WTC11 (cell line): ENCODE measurements around the gene MCM7. TPM values are rescaled to one million over a fixed set of nuclear protein-coding genes. Genes with fewer than 3 reads are reported as not detected.

Experiments used
- ATAC-seq: fragments of 200-7000 bp; cut with Tn5 transposase; 2 replicates; pipeline ENCODE4 v1.10.0; 2021; ENCODE audit warnings: mild to moderate bottlenecking, moderate library complexity
- CTCF ChIA-PET: fragments of 300-600 bp; sonication (Branson Sonifier 250); formaldehyde crosslinking; loops from one replicate; lab custom pipeline; 2021; ENCODE audit warnings: antibody characterized with exemption; lab: Charles Lee
- POLR2A ChIA-PET: fragments of 350-600 bp; sonication (Branson Sonifier 250); formaldehyde crosslinking; loops from one replicate; lab custom pipeline; 2021; ENCODE audit warnings: antibody characterized with exemption; lab: Charles Lee
- DNase-seq: peaks from one replicate; pipeline ENCODE4 v3.0.0; 2021; ENCODE audit warnings: low spot score
- H3K27ac Mint-ChIP-seq: 2 replicates; pipeline ENCODE4 v1.8.0; 2021; ENCODE audit warnings: mixed read lengths
- H3K27me3 Mint-ChIP-seq: 2 replicates; pipeline ENCODE4 v1.8.0; 2021; ENCODE audit warnings: low read depth, mild to moderate bottlenecking, moderate library complexity, mixed read lengths
- H3K36me3 Mint-ChIP-seq: 2 replicates; pipeline ENCODE4 v1.8.0; 2021; ENCODE audit warnings: mixed read lengths
- H3K4me1 Mint-ChIP-seq: 2 replicates; pipeline ENCODE4 v1.8.0; 2022; ENCODE audit warnings: mixed read lengths
- H3K4me3 Mint-ChIP-seq: 2 replicates; pipeline ENCODE4 v1.8.0; 2021; ENCODE audit warnings: mild to moderate bottlenecking, moderate library complexity, mixed read lengths
- H3K9me3 Mint-ChIP-seq: 2 replicates; pipeline ENCODE4 v1.8.0; 2021; ENCODE audit warnings: mixed read lengths
- NFATC4 ChIP-seq: fragments of 250-450 bp; sonication (Bioruptor Pico); IDR thresholded peaks from 2 replicates; pipeline ENCODE4 v1.9.0; 2021; ENCODE audit warnings: mild to moderate bottlenecking
- NR1H2 ChIP-seq: sonication (generic); formaldehyde crosslinking; IDR thresholded peaks from 2 replicates; pipeline ENCODE4 v1.9.0; 2021; ENCODE audit warnings: mild to moderate bottlenecking, moderate library complexity, missing genetic modification reagents
- ZMAT4 ChIP-seq: fragments of 250-450 bp; sonication (Bioruptor Pico); IDR thresholded peaks from 2 replicates; pipeline ENCODE4 v1.9.0; 2021; ENCODE audit warnings: mild to moderate bottlenecking
- ZNF416 ChIP-seq: fragments of 250-450 bp; sonication (Bioruptor Pico); IDR thresholded peaks from 2 replicates; pipeline ENCODE4 v1.9.0; 2021; ENCODE audit warnings: mild to moderate bottlenecking, inconsistent platforms
- total RNA-seq: library from RNA; stranded (reverse); gene quantifications from 3 replicates; pipeline ENCODE4 v1.2.3, GENCODE V29; 2021
- TF ChIP-seq, protein P1 (sequence below): sonication (generic); formaldehyde crosslinking; IDR thresholded peaks from 2 replicates; pipeline ENCODE4 v1.8.1; 2023; ENCODE audit warnings: mild to moderate bottlenecking, moderate library complexity, missing genetic modification reagents
- TF ChIP-seq, protein P2 (sequence below): fragments of 250-450 bp; sonication (Bioruptor Pico); IDR thresholded peaks from 2 replicates; pipeline ENCODE4 v1.9.0; 2021; ENCODE audit warnings: mild to moderate bottlenecking
- TF ChIP-seq, protein P3 (sequence below): fragments of 250-450 bp; sonication (Bioruptor Pico); IDR thresholded peaks from 2 replicates; pipeline ENCODE4 v1.9.0; 2021; ENCODE audit warnings: mild to moderate bottlenecking, borderline replicate concordance
- TF ChIP-seq, protein P4 (sequence below): fragments of 250-450 bp; sonication (Bioruptor Pico); IDR thresholded peaks from 2 replicates; pipeline ENCODE4 v1.8.0; 2021; ENCODE audit warnings: mild to moderate bottlenecking
- TF ChIP-seq, protein P5 (sequence below): fragments of 250-450 bp; sonication (Bioruptor Pico); conservative IDR thresholded peaks from 2 replicates; pipeline ENCODE4 v1.9.0; 2021; ENCODE audit warnings: mild to moderate bottlenecking

The MCM7 gene
- total RNA-seq, 1 experiment from 2014 or later, result 351 TPM

GRCh38 chr7:100091411-100092181, 9.6 kb downstream of the MCM7 start (continued):
- TF ChIP-seq, protein P1, sequence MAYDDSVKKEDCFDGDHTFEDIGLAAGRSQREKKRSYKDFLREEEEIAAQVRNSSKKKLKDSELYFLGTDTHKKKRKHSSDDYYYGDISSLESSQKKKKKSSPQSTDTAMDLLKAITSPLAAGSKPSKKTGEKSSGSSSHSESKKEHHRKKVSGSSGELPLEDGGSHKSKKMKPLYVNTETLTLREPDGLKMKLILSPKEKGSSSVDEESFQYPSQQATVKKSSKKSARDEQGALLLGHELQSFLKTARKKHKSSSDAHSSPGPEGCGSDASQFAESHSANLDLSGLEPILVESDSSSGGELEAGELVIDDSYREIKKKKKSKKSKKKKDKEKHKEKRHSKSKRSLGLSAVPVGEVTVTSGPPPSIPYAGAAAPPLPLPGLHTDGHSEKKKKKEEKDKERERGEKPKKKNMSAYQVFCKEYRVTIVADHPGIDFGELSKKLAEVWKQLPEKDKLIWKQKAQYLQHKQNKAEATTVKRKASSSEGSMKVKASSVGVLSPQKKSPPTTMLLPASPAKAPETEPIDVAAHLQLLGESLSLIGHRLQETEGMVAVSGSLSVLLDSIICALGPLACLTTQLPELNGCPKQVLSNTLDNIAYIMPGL (CRISPR knock-in tag), result no peak
- TF ChIP-seq, protein P2, sequence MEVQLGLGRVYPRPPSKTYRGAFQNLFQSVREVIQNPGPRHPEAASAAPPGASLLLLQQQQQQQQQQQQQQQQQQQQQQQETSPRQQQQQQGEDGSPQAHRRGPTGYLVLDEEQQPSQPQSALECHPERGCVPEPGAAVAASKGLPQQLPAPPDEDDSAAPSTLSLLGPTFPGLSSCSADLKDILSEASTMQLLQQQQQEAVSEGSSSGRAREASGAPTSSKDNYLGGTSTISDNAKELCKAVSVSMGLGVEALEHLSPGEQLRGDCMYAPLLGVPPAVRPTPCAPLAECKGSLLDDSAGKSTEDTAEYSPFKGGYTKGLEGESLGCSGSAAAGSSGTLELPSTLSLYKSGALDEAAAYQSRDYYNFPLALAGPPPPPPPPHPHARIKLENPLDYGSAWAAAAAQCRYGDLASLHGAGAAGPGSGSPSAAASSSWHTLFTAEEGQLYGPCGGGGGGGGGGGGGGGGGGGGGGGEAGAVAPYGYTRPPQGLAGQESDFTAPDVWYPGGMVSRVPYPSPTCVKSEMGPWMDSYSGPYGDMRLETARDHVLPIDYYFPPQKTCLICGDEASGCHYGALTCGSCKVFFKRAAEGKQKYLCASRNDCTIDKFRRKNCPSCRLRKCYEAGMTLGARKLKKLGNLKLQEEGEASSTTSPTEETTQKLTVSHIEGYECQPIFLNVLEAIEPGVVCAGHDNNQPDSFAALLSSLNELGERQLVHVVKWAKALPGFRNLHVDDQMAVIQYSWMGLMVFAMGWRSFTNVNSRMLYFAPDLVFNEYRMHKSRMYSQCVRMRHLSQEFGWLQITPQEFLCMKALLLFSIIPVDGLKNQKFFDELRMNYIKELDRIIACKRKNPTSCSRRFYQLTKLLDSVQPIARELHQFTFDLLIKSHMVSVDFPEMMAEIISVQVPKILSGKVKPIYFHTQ (CRISPR knock-in tag), result peak; percentile 96
- no peak for TF ChIP-seq NR1H2 (CRISPR knock-in tag)
- peak; percentile 86 for TF ChIP-seq NFATC4 (CRISPR knock-in tag)
- 0 out of 2 replicates have a peak, but pooled peaks have one; percentile 17 for TF ChIP-seq ZMAT4 (CRISPR knock-in tag)
- TF ChIP-seq, protein P3, sequence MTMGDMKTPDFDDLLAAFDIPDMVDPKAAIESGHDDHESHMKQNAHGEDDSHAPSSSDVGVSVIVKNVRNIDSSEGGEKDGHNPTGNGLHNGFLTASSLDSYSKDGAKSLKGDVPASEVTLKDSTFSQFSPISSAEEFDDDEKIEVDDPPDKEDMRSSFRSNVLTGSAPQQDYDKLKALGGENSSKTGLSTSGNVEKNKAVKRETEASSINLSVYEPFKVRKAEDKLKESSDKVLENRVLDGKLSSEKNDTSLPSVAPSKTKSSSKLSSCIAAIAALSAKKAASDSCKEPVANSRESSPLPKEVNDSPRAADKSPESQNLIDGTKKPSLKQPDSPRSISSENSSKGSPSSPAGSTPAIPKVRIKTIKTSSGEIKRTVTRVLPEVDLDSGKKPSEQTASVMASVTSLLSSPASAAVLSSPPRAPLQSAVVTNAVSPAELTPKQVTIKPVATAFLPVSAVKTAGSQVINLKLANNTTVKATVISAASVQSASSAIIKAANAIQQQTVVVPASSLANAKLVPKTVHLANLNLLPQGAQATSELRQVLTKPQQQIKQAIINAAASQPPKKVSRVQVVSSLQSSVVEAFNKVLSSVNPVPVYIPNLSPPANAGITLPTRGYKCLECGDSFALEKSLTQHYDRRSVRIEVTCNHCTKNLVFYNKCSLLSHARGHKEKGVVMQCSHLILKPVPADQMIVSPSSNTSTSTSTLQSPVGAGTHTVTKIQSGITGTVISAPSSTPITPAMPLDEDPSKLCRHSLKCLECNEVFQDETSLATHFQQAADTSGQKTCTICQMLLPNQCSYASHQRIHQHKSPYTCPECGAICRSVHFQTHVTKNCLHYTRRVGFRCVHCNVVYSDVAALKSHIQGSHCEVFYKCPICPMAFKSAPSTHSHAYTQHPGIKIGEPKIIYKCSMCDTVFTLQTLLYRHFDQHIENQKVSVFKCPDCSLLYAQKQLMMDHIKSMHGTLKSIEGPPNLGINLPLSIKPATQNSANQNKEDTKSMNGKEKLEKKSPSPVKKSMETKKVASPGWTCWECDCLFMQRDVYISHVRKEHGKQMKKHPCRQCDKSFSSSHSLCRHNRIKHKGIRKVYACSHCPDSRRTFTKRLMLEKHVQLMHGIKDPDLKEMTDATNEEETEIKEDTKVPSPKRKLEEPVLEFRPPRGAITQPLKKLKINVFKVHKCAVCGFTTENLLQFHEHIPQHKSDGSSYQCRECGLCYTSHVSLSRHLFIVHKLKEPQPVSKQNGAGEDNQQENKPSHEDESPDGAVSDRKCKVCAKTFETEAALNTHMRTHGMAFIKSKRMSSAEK (CRISPR knock-in tag), result peak; percentile 84
- TF ChIP-seq, protein P4, sequence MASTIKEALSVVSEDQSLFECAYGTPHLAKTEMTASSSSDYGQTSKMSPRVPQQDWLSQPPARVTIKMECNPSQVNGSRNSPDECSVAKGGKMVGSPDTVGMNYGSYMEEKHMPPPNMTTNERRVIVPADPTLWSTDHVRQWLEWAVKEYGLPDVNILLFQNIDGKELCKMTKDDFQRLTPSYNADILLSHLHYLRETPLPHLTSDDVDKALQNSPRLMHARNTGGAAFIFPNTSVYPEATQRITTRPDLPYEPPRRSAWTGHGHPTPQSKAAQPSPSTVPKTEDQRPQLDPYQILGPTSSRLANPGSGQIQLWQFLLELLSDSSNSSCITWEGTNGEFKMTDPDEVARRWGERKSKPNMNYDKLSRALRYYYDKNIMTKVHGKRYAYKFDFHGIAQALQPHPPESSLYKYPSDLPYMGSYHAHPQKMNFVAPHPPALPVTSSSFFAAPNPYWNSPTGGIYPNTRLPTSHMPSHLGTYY (CRISPR knock-in tag), result peak; percentile 94; the same call in 1 of the 2 replicates
- peak; percentile 91; the same call in 1 of the 2 replicates for TF ChIP-seq ZNF416 (CRISPR knock-in tag)
- TF ChIP-seq, all 79 proteins: peak for 11

DNA sequence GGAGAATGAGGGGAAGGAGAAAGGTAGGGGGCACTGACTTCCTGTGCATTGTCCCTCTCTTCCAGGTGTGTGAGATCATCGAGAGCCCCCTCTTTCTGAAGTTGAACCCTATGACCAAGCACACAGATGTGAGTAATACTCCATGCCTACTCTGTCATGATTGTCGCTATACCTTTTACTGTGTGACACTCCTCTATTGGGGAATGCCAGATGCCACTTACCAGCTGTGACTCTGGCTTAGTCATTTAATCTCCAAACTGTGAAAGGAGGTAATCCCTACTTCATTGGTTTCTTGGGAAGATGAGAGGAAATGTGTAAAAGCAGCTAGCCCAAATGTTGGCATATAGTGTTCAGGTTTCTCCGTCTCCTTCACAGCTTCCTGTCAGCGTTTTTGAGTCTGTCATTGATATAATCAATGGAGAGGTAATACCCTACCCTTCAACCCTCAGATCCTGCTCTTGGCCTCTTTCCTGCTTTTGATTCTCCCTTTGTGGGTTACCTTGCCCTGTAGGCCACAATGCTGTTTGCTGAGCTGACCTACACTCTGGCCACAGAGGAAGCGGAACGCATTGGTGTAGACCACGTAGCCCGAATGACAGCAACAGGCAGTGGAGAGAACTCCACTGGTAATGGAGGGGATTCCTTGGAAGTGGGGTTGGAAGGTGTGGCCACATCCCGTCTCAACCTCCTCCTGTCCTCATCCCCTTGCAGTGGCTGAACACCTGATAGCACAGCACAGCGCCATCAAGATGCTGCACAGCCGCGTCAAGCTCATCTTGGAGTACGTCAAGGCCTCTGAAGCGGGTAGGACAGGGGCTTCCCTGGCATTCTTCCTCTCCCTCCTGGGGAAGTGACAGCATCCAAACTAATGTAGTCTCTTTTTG, 10.4 kb downstream of the MCM7 start:
- Mint-ChIP-seq H3K36me3 (peaks cover 56% of the 10 kb centered on the region), H3K4me1 (peaks cover 11% of the 10 kb centered on the region), H3K4me3 (peak overlapping the region; percentile 93; the same call in 1 of the 2 replicates), H3K27ac (peak overlapping the region; percentile 82), H3K9me3 (no peaks in the 10 kb centered on the region), H3K27me3 (no peaks in the 10 kb centered on the region)
- DNase-seq (no peak), ATAC-seq (peak; percentile 7)
- TF ChIP-seq, protein P5, sequence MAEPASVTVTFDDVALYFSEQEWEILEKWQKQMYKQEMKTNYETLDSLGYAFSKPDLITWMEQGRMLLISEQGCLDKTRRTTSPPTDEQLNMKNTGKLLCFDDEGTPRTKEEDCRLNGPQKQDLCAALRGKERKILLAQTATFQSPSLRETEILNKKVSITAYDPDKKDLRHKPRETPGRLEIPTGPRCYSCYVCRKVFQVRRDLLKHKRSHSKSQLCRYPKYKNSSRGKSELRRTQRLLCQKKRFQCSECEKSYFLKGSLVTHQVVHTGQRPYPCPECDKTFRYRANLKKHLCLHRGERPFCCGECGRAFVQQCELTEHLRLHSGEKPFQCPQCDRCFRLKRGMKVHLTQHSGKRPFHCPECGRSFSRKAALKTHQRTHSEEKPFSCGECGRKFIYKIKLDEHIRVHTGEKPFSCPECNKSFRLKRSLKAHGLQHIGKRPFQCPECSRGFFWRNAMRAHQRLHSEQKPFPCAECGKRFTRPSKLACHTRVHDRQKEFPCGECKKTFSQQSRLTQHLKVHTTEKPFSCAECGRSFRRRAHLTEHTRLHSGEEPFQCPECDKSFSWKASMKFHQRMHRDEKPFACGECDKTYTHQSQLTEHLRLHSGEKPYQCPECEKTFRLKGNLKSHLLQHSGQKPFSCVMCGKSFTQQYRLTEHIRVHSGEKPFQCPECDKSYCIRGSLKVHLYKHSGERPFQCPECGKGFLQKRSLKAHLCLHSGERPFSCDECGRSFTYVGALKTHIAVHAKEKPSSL (CRISPR knock-in tag), result no peak
- TF ChIP-seq NFATC4 (CRISPR knock-in tag), result peak; percentile 3; the same call in 1 of the 2 replicates
- ChIA-PET POLR2A (interaction anchor here (0.5 to 6.2 kb wide), 4 partner anchors 8 to 44 kb away, joined by 3 to 41 read pairs (median 3); partner anchors contain the start of genes AP4M1 and MCM7), CTCF (interaction anchor here (0.9 to 1.8 kb wide), 4 partner anchors 8 to 178 kb away, joined by 3 to 7 read pairs (median 4); partner anchors contain the start of genes AP4M1 and MCM7)
